Adrenal gland (tissue), 5 donors: ENCODE measurements around the gene KCNIP1.

Source experiments
- CTCF ChIP-seq, 6 experiments: fragments of 450-650 bp in 4 of 6; fragments of 200-600 bp in 2 of 6; sonication (generic) in 1 of 6; IDR thresholded peaks; 1 replicate in 5 of 6; 2 replicates in 1 of 6; pipeline versions ENCODE4 v1.5.1 to v1.8.0; 2016 to 2021; ENCODE audit warnings: antibody characterized with exemption in 6 of 6, mild to moderate bottlenecking in 2 of 6, moderate library complexity in 1 of 6
- POLR2A ChIP-seq, 2 donors: fragments of 450-650 bp; IDR thresholded peaks; one replicate each; pipeline ENCODE4 v1.6.1; 2017; ENCODE audit warnings: antibody characterized with exemption in 2 of 2, mild to moderate bottlenecking in 2 of 2, moderate library complexity in 1 of 2
- donor health status: DM: no; HTN: no; CAD: no.

GRCh38 chr5:170587808-170588207 is 84.0 kb downstream of the KCNIP1 start:
- TF ChIP-seq POLR2A (IDR thresholded peaks at IDR 0.05) (no peak), CTCF (IDR thresholded peaks at IDR 0.05) (no peak)
